Fibroblast of skin of scalp (primary cell): Measurements from ENCODE around the gene NEXN. TPM values are rescaled to one million over a fixed set of nuclear protein-coding genes. Genes with fewer than 3 reads are reported as not detected.

Source experiments
- DNase-seq: peaks from one replicate; pipeline ENCODE4 v3.0.0-alpha.2; 2013
- polyA plus RNA-seq, 2 experiments: library from polyadenylated mRNA; unstranded; fragments of 120-200 nt; gene quantifications; one replicate each; pipeline ENCODE4 v1.2.1, GENCODE V29; 2013; ENCODE audit not compliant: insufficient read length in 2 of 2

The NEXN gene
- 42.1 TPM for polyA plus RNA-seq (2013, experiment 1 of 2; ENCODE audit: insufficient read length)
- polyA plus RNA-seq (2013, experiment 2 of 2; ENCODE audit: insufficient read length), result 66.4 TPM

- DNase-seq, result peak; percentile 90
These were observed at the start of gene NEXN for GRCh38 chr1:77888081-77888780. NEXN (plus strand) TSS chr1:77888624; CDS start chr1:77916107, 27,483 bp downstream.

- DNase-seq, result no peak
These were observed 46.9 kb upstream of the NEXN start for GRCh38 chr1:77841574-77841973.

- DNase-seq, result no peak
These were observed 42.5 kb upstream of the NEXN start for GRCh38 chr1:77845951-77846350.

GRCh38 chr1:77846966-77847365, 41.5 kb upstream of the NEXN start:
- no peak for DNase-seq

- no peak for DNase-seq
These were observed 40.8 kb upstream of the NEXN start for GRCh38 chr1:77847621-77848080.

- no peak for DNase-seq
These were observed 38.3 kb upstream of the NEXN start for GRCh38 chr1:77850082-77850481.

GRCh38 chr1:77857552-77857951, 30.9 kb upstream of the NEXN start:
- peak; percentile 69 for DNase-seq

- DNase-seq, result no peak
These were observed 29.7 kb upstream of the NEXN start for GRCh38 chr1:77858725-77859124.

GRCh38 chr1:77859248-77859647, 29.2 kb upstream of the NEXN start:
- DNase-seq, result no peak

GRCh38 chr1:77866296-77866695, 22.1 kb upstream of the NEXN start:
- DNase-seq, result peak; percentile 52

GRCh38 chr1:77872645-77873044, 15.8 kb upstream of the NEXN start:
- no peak for DNase-seq

- DNase-seq, result no peak
These were observed 15.0 kb upstream of the NEXN start for GRCh38 chr1:77873461-77873860.

- DNase-seq, result peak; percentile 53
These were observed 13.5 kb upstream of the NEXN start for GRCh38 chr1:77874804-77875445.

- peak; percentile 64 for DNase-seq
These were observed 11.5 kb upstream of the NEXN start for GRCh38 chr1:77876884-77877283.

GRCh38 chr1:77881061-77881460, 7.4 kb upstream of the NEXN start:
- DNase-seq, result no peak

- no peak for DNase-seq
These were observed 6.0 kb upstream of the NEXN start for GRCh38 chr1:77882411-77882810.

GRCh38 chr1:77888781-77889642, 588 bp downstream of the NEXN start:
- peak; percentile 65 for DNase-seq

GRCh38 chr1:77889671-77890070, 1.2 kb downstream of the NEXN start:
- DNase-seq, result peak; percentile 80

GRCh38 chr1:77891200-77891599, 2.8 kb downstream of the NEXN start:
- no peak for DNase-seq

- peak; percentile 13 for DNase-seq
These were observed 11.4 kb downstream of the NEXN start for GRCh38 chr1:77899647-77900320.

- DNase-seq, result peak; percentile 57
These were observed 12.4 kb downstream of the NEXN start for GRCh38 chr1:77900687-77901293.

- DNase-seq, result no peak
These were observed 17.2 kb downstream of the NEXN start for GRCh38 chr1:77905603-77906002.
